ENCODE results near the gene PLXNA1.
A peak's percentile ranks its signal among the peaks of the same experiment; 100 is the strongest.

The PLXNA1 gene

DNA sequence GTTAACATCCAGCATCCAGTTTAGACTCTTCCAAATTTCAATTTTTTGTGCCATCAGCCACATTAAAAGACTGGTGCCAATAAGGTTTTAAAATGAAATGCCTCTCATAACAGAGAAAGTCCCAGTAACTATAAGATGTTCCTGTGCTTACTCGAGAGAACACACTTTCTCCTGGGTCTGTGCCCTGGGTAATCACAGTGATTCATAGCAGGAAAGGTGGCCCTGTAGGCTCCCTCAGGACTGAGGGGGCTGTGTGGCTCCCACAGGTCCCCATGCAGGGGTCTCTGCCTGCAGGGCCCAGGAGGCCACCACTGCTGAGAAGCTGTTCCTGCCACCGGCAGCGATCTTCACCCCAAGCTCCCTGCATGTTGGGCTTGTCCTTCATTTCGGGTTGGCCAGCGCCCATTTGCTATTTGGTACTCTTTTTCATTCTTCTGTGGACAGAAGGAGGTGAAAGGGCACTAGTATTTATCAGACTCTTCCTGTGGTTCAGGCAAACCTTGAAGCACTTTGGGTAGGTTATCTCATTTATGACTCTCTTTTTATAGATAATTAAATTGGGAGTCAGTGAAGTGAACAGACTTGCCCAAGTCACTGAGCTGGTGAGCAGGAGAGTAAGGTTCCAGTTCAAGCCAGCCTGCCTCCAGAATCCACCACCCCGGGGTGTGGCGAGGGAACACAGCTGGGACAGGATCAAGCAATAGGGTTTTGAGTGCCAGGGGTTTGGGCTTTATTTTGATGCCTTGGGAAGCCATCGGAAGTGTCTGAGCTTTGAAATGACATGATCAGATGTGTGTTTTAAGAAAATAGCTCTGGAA, 44.2 kb upstream of the PLXNA1 start:
- TF ChIP-seq, protein P1, sequence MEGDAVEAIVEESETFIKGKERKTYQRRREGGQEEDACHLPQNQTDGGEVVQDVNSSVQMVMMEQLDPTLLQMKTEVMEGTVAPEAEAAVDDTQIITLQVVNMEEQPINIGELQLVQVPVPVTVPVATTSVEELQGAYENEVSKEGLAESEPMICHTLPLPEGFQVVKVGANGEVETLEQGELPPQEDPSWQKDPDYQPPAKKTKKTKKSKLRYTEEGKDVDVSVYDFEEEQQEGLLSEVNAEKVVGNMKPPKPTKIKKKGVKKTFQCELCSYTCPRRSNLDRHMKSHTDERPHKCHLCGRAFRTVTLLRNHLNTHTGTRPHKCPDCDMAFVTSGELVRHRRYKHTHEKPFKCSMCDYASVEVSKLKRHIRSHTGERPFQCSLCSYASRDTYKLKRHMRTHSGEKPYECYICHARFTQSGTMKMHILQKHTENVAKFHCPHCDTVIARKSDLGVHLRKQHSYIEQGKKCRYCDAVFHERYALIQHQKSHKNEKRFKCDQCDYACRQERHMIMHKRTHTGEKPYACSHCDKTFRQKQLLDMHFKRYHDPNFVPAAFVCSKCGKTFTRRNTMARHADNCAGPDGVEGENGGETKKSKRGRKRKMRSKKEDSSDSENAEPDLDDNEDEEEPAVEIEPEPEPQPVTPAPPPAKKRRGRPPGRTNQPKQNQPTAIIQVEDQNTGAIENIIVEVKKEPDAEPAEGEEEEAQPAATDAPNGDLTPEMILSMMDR (conservative IDR thresholded peaks at IDR 0.05): no peak
- peak overlapping the region; percentile 24; the same call in 1 of the 2 replicates for H3K27ac ChIP-seq

DNA sequence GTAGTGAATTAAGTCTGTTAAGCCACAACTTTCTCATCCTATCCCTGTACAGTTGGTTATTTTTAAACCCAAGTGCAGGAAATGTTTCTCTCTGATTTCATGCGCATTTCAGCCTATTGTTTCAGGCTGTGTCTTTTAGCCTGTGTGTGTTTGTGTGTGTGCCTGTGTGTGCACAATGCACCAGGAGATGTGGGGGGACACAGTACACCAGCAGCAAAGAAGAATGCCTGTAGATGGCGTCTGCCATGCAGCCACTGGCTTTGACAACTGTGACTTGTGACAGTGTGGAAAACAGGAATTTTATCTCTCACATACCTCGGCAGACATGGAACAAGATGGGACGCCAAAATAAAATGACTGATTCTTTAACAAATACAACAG, 43.6 kb upstream of the PLXNA1 start:
- 0 out of 2 replicates have a peak overlapping the region, but pooled peaks have one; percentile 24 for H3K27ac ChIP-seq
- TF ChIP-seq, protein P1 (conservative IDR thresholded peaks at IDR 0.05): peak; percentile 51; the same call in 1 of the 2 replicates

DNA sequence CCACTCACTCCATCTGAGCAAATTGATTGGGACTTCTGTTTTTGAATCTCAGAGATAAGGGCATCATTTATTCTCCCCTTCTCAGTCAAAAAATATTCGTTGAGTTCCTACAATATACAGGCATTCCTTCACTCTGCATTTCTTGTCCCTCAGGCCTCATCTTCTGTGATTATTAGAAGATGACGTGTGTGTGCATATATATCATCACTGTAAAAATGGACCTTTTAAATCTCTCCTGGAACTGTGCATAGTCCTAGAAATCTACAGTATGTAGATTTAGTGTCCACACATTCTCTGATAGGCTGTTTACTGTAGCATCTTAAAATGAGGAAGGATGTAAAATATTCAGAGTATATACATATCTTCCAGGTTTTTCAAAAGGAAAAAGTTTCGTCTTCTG, 43.2 kb upstream of the PLXNA1 start:
- TF ChIP-seq, protein P1 (conservative IDR thresholded peaks at IDR 0.05): 0 out of 2 replicates have a peak, but pooled peaks have one; percentile 2
- no peak overlapping the region for H3K27ac ChIP-seq

DNA sequence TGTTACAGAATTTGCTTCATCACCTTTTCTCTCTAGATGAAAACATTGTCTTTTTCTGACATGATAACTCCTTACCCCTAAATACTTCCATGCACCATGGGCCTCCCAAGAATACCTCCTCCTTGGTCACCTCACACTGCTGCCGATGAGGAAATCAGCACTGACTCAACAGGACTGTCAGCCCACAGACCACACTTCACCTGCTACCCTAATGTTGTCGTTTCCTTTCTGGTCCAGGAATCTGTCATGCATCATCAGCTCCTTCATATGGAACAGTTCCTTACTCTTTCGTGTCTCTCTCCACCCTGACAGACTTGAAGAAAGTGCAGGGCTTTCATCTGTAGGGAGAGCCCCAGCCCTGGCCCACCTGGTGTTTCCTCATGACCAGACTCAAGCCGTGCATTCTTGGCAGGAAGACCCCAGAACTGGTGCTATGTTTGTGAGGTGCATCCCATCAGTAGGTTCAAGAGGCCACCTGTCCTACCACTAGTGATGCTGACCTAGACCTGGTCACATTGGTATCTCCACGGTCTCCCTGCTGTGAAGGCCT, 41.1 kb upstream of the PLXNA1 start:
- TF ChIP-seq, protein P1 (conservative IDR thresholded peaks at IDR 0.05): no peak
- H3K27ac ChIP-seq: no peak overlapping the region

DNA sequence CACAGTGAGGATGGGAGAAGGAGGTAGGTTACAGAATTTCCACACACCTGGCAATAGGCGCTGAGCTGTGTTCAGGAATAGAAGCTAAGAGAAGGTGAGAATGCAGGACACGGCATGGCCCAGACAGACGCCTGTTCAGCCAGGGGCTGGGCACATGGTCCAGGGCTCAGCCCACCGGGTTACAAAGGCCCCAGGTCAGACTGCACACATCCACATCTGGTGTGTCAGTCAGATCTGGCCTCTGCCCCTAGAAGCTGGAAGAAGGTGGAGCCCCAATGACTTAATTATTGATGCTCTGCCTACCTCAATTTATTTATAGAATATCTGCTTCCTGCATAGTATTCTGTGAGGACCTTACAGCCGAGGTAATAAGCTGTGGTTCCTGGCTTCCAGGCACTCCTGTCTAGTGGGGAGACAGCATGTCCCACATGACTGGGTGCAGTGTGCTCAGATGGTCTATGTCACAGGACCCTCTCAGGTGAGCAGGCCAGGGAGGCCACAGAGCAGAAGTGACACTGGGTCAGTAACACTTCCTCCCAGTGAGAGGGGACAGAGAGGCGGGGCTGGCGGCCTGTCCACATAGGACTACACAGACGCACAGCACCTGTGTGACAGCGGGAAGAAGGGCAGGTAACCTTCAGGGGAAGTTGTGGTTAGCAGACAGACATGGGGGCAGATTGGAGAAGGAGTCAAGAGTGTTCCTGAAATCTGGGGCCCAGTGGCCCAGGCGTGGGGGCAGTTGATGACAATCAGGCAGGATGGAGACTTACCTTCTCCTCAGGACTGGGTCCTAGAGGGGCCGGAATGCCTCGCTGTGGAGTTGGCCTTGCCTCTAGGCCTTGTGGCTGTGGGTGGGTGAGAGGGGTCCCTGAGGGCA, 38.6 kb upstream of the PLXNA1 start:
- TF ChIP-seq, protein P1 (conservative IDR thresholded peaks at IDR 0.05): no peak

DNA sequence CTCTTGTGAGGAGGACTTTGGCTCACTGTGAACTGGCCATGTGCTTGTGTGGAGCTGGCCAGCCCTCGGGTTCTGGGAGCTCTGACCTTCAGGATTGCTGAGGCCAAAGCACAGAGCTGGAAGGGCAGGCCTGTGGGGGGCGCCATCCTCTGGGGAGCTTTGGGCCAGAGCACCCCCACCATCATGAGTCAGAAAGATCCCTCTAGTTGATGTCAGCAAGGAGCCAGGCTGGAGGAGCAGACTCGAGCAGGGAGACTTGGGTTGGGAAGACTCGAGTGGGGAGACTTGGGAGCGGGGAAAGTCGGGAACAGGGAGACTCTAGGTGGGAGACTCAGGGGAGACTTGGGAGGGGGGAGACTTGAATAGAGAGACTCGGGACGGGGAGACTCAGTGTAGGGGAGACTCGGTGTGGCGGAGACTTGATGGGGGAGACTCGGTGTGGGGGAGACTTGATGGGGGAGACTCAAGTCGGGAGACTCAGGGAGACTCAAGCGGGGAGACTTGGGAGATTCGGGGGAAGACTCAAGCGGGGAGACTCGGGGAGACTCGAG, 37.7 kb upstream of the PLXNA1 start:
- H3K27ac ChIP-seq: no peak overlapping the region
- TF ChIP-seq, protein P1 (conservative IDR thresholded peaks at IDR 0.05): no peak

More for the DNA sequence above, 38.6 kb upstream of the PLXNA1 start:
- no peak overlapping the region for H3K27ac ChIP-seq

Measured in VCaP (cell line).